GM20000 (cell line): ENCODE results near the gene LGALS4.

Experiments
- DNase-seq: peaks from one replicate; pipeline ENCODE4 v3.0.0; 2012; ENCODE audit warnings: low spot score
- TF ChIP-seq, protein P1 (sequence below): IDR thresholded peaks from 2 replicates; pipeline ENCODE4 v1.5.1; 2012; ENCODE audit warnings: mild to moderate bottlenecking, control low read depth; ENCODE audit errors: extremely low read depth, missing control alignments

LGALS4 gene

DNA sequence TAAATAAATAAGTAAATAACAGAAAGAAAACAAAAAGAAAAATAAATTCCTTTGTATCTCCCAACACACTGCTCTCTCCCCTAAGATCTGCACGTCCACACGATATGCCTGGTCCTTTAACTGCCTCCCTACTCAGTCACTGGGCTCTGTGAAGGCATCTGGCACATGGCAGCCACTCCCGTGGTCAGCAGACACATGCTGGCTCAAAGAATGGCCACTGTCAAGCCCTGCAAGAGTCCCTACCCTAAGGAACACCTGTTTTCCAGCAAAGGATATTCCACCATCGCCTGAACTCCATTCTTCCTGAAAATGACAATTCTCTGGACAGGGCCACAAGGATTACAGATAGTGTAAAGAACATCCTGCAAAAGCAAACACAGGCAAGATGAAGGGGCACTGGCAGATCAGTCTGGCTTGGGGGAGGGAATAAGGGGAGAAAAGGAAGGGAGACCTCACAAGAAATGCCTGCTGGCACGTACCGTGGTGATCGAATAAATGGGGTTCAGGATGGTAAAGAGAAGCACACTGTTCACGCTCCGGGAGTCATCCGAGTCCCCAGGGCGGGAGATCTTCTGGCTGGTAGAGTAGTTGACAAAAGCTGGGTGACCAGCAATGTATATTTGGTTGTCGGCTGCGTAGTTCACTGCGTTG, 32.8 kb upstream of the LGALS4 start:
- TF ChIP-seq, protein P1, sequence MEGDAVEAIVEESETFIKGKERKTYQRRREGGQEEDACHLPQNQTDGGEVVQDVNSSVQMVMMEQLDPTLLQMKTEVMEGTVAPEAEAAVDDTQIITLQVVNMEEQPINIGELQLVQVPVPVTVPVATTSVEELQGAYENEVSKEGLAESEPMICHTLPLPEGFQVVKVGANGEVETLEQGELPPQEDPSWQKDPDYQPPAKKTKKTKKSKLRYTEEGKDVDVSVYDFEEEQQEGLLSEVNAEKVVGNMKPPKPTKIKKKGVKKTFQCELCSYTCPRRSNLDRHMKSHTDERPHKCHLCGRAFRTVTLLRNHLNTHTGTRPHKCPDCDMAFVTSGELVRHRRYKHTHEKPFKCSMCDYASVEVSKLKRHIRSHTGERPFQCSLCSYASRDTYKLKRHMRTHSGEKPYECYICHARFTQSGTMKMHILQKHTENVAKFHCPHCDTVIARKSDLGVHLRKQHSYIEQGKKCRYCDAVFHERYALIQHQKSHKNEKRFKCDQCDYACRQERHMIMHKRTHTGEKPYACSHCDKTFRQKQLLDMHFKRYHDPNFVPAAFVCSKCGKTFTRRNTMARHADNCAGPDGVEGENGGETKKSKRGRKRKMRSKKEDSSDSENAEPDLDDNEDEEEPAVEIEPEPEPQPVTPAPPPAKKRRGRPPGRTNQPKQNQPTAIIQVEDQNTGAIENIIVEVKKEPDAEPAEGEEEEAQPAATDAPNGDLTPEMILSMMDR, result no peak
- DNase-seq, result no peak

DNA sequence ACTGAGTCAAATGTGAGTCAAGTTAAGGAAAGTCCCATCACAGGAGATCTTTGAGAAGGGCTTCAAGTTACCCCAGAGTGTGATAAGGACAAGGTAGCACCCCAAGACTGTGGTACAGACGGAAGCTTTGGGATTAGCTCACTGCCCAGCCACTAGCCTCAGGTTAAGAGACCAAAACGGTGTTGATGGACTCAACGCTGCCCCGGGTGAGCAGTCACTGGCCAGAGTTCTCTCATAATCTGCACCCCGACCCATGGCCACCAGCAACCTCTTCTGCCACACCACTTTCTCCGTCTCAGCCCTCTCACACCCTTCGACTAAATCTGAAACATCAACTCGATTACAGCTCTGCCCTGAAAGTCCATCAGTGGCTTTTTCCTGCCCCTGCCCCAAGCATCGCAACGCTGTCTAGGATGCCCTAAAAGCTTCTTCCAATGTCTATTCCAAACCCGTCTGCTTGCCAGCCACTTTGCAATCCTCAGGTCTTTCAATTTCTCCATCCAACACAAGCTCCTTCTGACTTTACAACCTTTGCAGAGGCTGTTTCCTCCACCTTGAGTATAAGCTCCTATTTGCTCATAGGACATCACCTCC, 31.4 kb upstream of the LGALS4 start:
- TF ChIP-seq, protein P1, result no peak
- no peak for DNase-seq

DNA sequence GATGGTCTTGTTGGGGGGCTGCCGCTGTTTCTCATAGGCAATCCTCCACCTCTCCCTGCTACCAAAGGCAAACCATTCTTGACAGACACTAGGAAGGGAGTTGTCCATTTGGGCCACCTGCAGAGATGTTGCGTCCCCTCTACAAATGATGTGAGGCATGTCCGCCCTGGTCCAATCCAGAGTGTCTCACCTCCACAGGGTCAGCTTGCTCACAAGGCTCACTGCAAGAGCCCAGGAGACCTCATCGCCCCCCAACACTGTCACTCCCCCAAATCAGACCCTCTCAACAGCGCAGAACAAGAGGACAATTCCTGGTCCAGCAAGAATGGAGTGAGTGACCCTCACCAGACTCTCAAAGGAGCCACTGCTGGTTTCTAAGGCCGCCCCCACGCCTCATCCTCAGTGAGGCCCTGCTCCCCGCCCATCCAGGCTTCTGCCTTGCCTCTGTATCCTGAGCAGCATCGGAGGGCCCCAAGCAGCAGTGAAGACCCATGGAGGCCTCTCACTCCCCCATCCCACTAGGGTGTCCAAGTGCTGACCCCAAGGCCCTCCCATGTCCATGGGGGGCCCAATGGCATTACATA, 30.5 kb upstream of the LGALS4 start:
- no peak for DNase-seq
- TF ChIP-seq, protein P1, result no peak

DNA sequence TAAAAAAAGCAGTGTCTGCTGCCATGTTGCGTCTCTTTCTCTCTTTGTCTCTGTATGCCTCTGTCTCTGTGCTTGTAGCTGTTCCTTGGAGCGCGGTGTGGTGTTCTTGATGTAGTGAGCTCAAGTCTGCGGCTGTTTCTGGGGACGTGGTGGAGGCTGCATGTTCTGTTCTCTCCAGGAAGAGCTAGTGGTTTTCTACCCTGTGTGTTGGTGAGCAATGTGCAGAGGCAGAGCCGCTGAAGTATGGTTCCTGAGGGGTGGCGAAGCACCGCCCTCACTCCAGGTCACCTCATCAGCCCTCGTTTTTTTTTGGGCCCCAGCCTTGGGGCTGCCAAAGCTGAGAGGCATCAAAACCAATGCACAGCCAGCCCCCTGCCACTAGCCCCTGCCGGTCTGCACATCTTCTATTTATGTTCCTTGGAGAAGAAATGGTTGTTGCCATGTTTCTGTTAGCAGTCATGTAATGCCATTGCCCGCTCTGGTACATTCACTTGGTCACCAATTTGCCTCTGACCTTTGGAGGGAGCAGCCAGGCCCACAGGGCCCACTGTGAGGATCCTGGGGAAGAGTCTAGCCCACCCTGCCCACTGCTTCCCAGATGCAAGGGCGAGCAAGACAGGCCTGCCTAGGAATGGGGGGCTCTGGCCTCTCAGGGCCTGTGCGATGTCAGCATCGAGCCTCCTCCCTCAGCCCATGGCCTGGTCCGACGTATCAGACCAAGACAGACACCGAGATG, 29.9 kb upstream of the LGALS4 start:
- DNase-seq, result no peak
- TF ChIP-seq, protein P1, result no peak

DNA sequence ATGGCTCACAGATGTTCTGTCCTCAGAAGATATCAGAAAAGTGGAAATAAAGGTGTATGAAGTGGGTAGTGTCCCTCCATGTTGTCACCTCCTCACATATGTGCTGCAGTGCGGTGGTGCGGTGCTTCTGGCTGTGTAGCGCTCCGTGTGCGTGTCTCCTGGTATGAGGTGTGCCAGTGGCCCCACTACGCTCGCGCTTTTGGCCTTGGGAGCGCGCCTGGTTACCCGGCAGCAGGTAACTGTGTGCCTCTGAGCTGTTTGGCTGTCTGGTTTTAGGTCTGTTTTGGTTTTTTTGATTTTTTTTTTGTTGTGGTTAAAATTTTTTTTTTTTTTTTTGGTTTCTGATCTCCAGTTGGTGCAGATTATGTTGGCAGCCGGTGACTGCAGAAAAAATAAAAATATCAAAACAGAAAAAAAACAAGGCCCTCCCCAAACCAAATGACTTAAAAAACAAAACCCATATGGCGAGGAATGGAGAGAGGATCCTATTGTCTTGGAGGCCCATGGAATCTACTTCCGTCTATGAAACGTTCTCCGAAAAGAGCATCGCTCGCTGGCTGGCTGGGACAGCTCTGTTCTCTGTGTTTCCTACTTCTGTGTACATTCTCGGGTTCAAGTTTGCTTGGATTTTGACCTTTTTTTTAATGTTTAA, 29.2 kb upstream of the LGALS4 start:
- TF ChIP-seq, protein P1, result no peak
- no peak for DNase-seq

DNA sequence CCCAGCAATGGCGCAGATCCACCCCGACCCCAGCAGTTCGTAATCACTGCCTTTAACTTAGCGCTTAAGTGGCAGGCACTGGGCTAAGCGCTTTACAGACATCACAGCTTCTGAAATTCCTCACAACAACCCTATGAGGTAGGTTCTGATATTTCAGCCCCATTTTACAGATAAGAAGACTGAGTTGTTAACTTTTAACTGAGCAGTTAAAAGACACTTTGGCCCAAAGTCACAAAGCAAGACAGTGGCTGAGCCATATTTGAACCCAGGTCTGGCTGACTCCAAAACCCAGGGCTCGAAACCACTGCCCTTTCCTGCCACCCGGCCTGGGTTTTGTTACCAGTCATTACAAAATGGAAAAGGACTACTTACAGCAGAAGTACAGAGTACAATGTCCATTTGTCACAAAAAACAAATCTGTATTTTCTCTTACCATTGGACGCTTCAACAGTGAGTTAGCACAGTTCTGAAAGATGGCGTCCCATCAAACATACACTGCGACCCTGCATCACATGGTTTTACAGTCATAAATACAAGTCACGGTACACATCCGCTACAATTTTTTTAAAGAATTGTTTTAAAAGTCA, 28.5 kb upstream of the LGALS4 start:
- TF ChIP-seq, protein P1, result no peak
- DNase-seq, result no peak
